H1 (cell line): ENCODE data around the gene RASA4B. TPM values are rescaled to one million over a fixed set of nuclear protein-coding genes. Genes with fewer than 3 reads are reported as not detected.

ENCODE experiments used
- ASH2L ChIP-seq: fragments of 200-600, 300-600 bp; sonication (generic); IDR thresholded peaks from one replicate; pipeline ENCODE4 v1.7.1; 2017; ENCODE audit warnings: low read length
- CBX8 ChIP-seq: fragments of 300-800, 300-1000 bp; sonication (generic); IDR thresholded peaks from 2 replicates; pipeline ENCODE4 v1.7.1; 2016; ENCODE audit warnings: low read depth, low read length, borderline replicate concordance
- CTBP2 ChIP-seq: IDR thresholded peaks from 2 replicates; pipeline ENCODE4 v1.7.0; 2011; ENCODE audit warnings: borderline replicate concordance, mild to moderate bottlenecking, moderate library complexity, mixed read lengths, low read length; ENCODE audit not compliant: insufficient read depth, insufficient read length
- EGR1 ChIP-seq: IDR thresholded peaks from 2 replicates; pipeline ENCODE4 v1.6.1; 2011; ENCODE audit warnings: low read depth, low read length, borderline replicate concordance
- HDAC6 ChIP-seq: IDR thresholded peaks from one replicate; pipeline ENCODE4 v1.7.1; 2012; ENCODE audit warnings: low read depth, mild to moderate bottlenecking, inconsistent platforms, low read length, moderate library complexity
- KDM4A ChIP-seq: IDR thresholded peaks from one replicate; pipeline ENCODE4 v1.7.1; 2012; ENCODE audit warnings: low read depth, mild to moderate bottlenecking, moderate library complexity, low read length, inconsistent platforms; ENCODE audit not compliant: severe bottlenecking
- KDM5A ChIP-seq: fragments of 200-600 bp; IDR thresholded peaks from 2 replicates; pipeline ENCODE4 v1.7.1; 2012; ENCODE audit warnings: mild to moderate bottlenecking, low read length, inconsistent platforms, mixed read lengths
- MAX ChIP-seq: IDR thresholded peaks from 2 replicates; pipeline ENCODE4 v1.6.1; 2012; ENCODE audit warnings: inconsistent platforms
- NRF1 ChIP-seq: IDR thresholded peaks from 2 replicates; pipeline ENCODE4 v1.6.1; 2011; ENCODE audit warnings: mild to moderate bottlenecking, low read depth, low read length, improper control_type of control experiment
- RAD21 ChIP-seq, 2 experiments: IDR thresholded peaks in 1 of 2; conservative IDR thresholded peaks in 1 of 2; 2 replicates each; pipeline ENCODE4 v1.6.1; 2011; ENCODE audit warnings: low read depth in 2 of 2, low read length in 2 of 2, improper control_type of control experiment in 1 of 2, inconsistent platforms in 1 of 2, mild to moderate bottlenecking in 1 of 2, moderate library complexity in 1 of 2
- RFX5 ChIP-seq: IDR thresholded peaks from 2 replicates; pipeline ENCODE4 v1.6.1; 2011; ENCODE audit warnings: low read depth, low read length, improper control_type of control experiment, borderline replicate concordance
- RNF2 ChIP-seq: fragments of 200-900, 300-1000 bp; sonication (generic); IDR thresholded peaks from 2 replicates; pipeline ENCODE4 v1.7.1; 2016; ENCODE audit warnings: borderline replicate concordance, low read depth, mild to moderate bottlenecking, antibody characterized with exemption, low read length; ENCODE audit not compliant: poor library complexity, severe bottlenecking; ENCODE audit errors: missing control alignments
- TAF1 ChIP-seq: IDR thresholded peaks from 2 replicates; pipeline ENCODE4 v1.6.1; 2011; ENCODE audit warnings: mild to moderate bottlenecking, low read depth, low read length
- TAF7 ChIP-seq: optimal IDR thresholded peaks from 2 replicates; pipeline ENCODE3; 2011; ENCODE audit warnings: low read depth, mild to moderate bottlenecking, inconsistent platforms, low read length, moderate library complexity, borderline replicate concordance
- TBP ChIP-seq: IDR thresholded peaks from 2 replicates; pipeline ENCODE4 v1.6.1; 2011; ENCODE audit warnings: low read depth, low read length, improper control_type of control experiment
- TCF12 ChIP-seq: IDR thresholded peaks from 2 replicates; pipeline ENCODE4 v1.6.1; 2011; ENCODE audit warnings: low read depth, mild to moderate bottlenecking, low read length
- YY1 ChIP-seq: IDR thresholded peaks from 2 replicates; pipeline ENCODE4 v1.6.1; 2011; ENCODE audit warnings: low read depth, mild to moderate bottlenecking, low read length
- ZNF274 ChIP-seq: IDR thresholded peaks from 2 replicates; pipeline ENCODE4 v1.7.0; 2012; ENCODE audit warnings: low read length, borderline replicate concordance; ENCODE audit errors: extremely low read depth
- polyA plus RNA-seq, 7 experiments: library from polyadenylated mRNA; depleted of rRNA in 3 of 7; stranded (reverse) in 5 of 7; unstranded in 2 of 7; fragments of >200 nt in 5 of 7; fragments of 200-250 nt in 2 of 7; gene quantifications; 1 replicate in 5 of 7; 2 replicates in 1 of 7; 4 replicates in 1 of 7; pipeline versions ENCODE4 v1.2.1 to v1.2.3, GENCODE V29; 2011 to 2013; ENCODE audit warnings: missing spikeins in 2 of 7, mixed read lengths in 2 of 7
- total RNA-seq: library from RNA; stranded (reverse); fragmentation: NEBNext Ultra II Directional; extraction: Animal tissue kit (Norgen Biotek cat#: 25700); gene quantifications from 2 replicates; pipeline ENCODE4 v1.2.1, GENCODE V29; 2021
- TF ChIP-seq, protein P1 (sequence below): IDR thresholded peaks from 2 replicates; pipeline ENCODE4 v1.6.1; 2011; ENCODE audit warnings: low read length, improper control_type of control experiment
- TF ChIP-seq, protein P2 (sequence below): IDR thresholded peaks from 2 replicates; pipeline ENCODE4 v1.6.1; 2011; ENCODE audit warnings: low read depth, mild to moderate bottlenecking, low read length; ENCODE audit not compliant: insufficient read depth

Gene RASA4B
- total and polyA plus RNA-seq, 2 of the 8 experiments (the other 6 are each of a cell fraction or from before 2014, with no cell fraction given): 3.4 to 6.7 TPM

GRCh38 chr7:102433219-102434038, 84.1 kb downstream of the RASA4B start, which contains the start of gene ORAI2 (continued):
- TF ChIP-seq, protein P1, sequence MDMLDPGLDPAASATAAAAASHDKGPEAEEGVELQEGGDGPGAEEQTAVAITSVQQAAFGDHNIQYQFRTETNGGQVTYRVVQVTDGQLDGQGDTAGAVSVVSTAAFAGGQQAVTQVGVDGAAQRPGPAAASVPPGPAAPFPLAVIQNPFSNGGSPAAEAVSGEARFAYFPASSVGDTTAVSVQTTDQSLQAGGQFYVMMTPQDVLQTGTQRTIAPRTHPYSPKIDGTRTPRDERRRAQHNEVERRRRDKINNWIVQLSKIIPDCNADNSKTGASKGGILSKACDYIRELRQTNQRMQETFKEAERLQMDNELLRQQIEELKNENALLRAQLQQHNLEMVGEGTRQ: peak; percentile 77
- TF ChIP-seq KDM5A (no peak), EGR1 (peak; percentile 78; the same call in 1 of the 2 replicates), MAX (peak; percentile 56; the same call in 1 of the 2 replicates), TAF1 (0 out of 2 replicates have a peak, but pooled peaks have one; percentile 23), TBP (no peak), RFX5 (no peak), CTBP2 (no peak), RAD21 (IDR thresholded peaks at IDR 0.05 in 1 of 2, conservative IDR thresholded peaks at IDR 0.05 in 1 of 2; ENCODE audit: low read depth in 2 of 2, low read length in 2 of 2) (no peak), KDM4A (peak; percentile 82), ASH2L (peak; percentile 40), NRF1 (no peak), CBX8 (no peak), ZNF274 (no peak), TCF12 (no peak), TAF7 (no peak), YY1 (no peak), RNF2 (no peak), HDAC6 (no peak)
- TF ChIP-seq, protein P2, sequence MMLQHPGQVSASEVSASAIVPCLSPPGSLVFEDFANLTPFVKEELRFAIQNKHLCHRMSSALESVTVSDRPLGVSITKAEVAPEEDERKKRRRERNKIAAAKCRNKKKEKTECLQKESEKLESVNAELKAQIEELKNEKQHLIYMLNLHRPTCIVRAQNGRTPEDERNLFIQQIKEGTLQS: peak; percentile 34; the same call in 1 of the 2 replicates
